Measurements from ENCODE around the gene FBXL7.

GRCh38 chr5:15574806-15575325 lies 74.9 kb downstream of the FBXL7 start:
- TF ChIP-seq EZH2phosphoT487 (IDR thresholded peaks at IDR 0.05; ENCODE audit: borderline replicate concordance, low read length) (no peak), CTCF (IDR thresholded peaks at IDR 0.05; ENCODE audit: low read depth, low read length, poor library complexity, severe bottlenecking) (no peak)
